HepG2 (cell line): ENCODE results near the gene RHOC. TPM values are rescaled to one million over a fixed set of nuclear protein-coding genes. Genes with fewer than 3 reads are reported as not detected.

ENCODE experiments used
- ATAC-seq: fragments of 200-7000 bp; cut with Tn5 transposase; 3 replicates; pipeline ENCODE4 v1.9.1; 2020; ENCODE audit warnings: mild to moderate bottlenecking, moderate library complexity
- BruUV-seq: library from RNA; stranded (reverse); fragments of 400-500 nt; replicated peaks from 2 replicates; lab custom pipeline; 2021; lab: Mats Ljungman, UMichigan
- CTCF ChIA-PET: fragments of 300-600 bp; formaldehyde crosslinking; extraction: SDS; loops from one replicate; lab custom pipeline; 2021; ENCODE audit warnings: low total read pairs, inconsistent platforms, low intra/inter-chr PET ratio; lab: Yijun Ruan, JAX
- POLR2A ChIA-PET: fragments of 350-600 bp; sonication (Branson Sonifier 250); formaldehyde crosslinking; loops from one replicate; lab custom pipeline; 2020; ENCODE audit warnings: antibody characterized with exemption, inconsistent platforms; lab: Yijun Ruan, JAX
- DNase-seq: peaks from one replicate; pipeline ENCODE4 v3.0.0-alpha.2; 2015; ENCODE audit warnings: low spot score
- FAIRE-seq: peaks from 3 replicates; lab custom pipeline; 2011; peaks lifted over from hg19 to GRCh38; lab: Jason Lieb, UNC
- H2AFZ ChIP-seq: one replicate; pipeline ENCODE4 v1.6.1; 2011; ENCODE audit warnings: low read length, inconsistent platforms
- H3K27ac ChIP-seq: fragments of 300-600 bp; 3 replicates; pipeline ENCODE4 v1.8.0; 2011; ENCODE audit warnings: mixed run types, mild to moderate bottlenecking, mixed read lengths, low read length, inconsistent platforms; ENCODE audit not compliant: insufficient read depth; ENCODE audit errors: extremely low read length
- H3K27me3 ChIP-seq, 2 experiments: fragments of 200-600 bp in 1 of 2; 2 replicates in 1 of 2; 3 replicates in 1 of 2; pipeline versions ENCODE4 v1.6.0 to v1.8.0; 2011; ENCODE audit warnings: low read length in 2 of 2, mild to moderate bottlenecking in 2 of 2, moderate library complexity in 2 of 2, inconsistent platforms in 1 of 2; ENCODE audit not compliant: insufficient read depth in 2 of 2, control insufficient read depth in 1 of 2
- H3K36me3 ChIP-seq, 2 experiments: fragments of 200-600 bp in 1 of 2; replicated peaks in 1 of 2; 2 replicates in 1 of 2; 3 replicates in 1 of 2; pipeline versions ENCODE4 v1.5.1 to v1.8.0; 2011; ENCODE audit warnings: low read length in 2 of 2, inconsistent platforms in 1 of 2; ENCODE audit not compliant: insufficient read depth in 2 of 2, control insufficient read depth in 1 of 2
- H3K4me1 ChIP-seq: 2 replicates; pipeline ENCODE4 v1.5.1; 2012; ENCODE audit warnings: low read length, inconsistent platforms; ENCODE audit not compliant: insufficient read depth
- H3K4me2 ChIP-seq: 2 replicates; pipeline ENCODE4 v1.6.0; 2011; ENCODE audit warnings: low read depth, low read length, inconsistent platforms
- H3K4me3 ChIP-seq, 3 experiments: fragments of 200-600 bp in 1 of 3; sonication (generic), shearing (Covaris generic) in 1 of 3; replicated peaks in 1 of 3; 2 replicates each; pipeline ENCODE4 v1.5.1; 2011 to 2016; ENCODE audit warnings: low read length in 3 of 3, inconsistent platforms in 2 of 3, low read depth in 2 of 3, mild to moderate bottlenecking in 2 of 3, control low read depth in 1 of 3, mixed read lengths in 1 of 3; ENCODE audit not compliant: insufficient read depth in 1 of 3
- H3K79me2 ChIP-seq: one replicate; pipeline ENCODE4 v1.6.1; 2011; ENCODE audit warnings: low read length, inconsistent platforms; ENCODE audit not compliant: insufficient read depth
- H3K9ac ChIP-seq: 2 replicates; pipeline ENCODE4 v1.6.0; 2011; ENCODE audit warnings: mild to moderate bottlenecking, low read depth, low read length, inconsistent platforms; ENCODE audit not compliant: insufficient read depth
- H3K9me3 ChIP-seq: 2 replicates; pipeline ENCODE4 v1.5.1; 2012; ENCODE audit warnings: mild to moderate bottlenecking, low read length
- H4K20me1 ChIP-seq: 2 replicates; pipeline ENCODE4 v1.6.0; 2011; ENCODE audit warnings: inconsistent platforms, mild to moderate bottlenecking, low read length, moderate library complexity; ENCODE audit not compliant: insufficient read depth
- HES4 ChIP-seq: sonication (generic); formaldehyde crosslinking; IDR thresholded peaks from 2 replicates; pipeline ENCODE4 v1.9.0; 2021; ENCODE audit warnings: mild to moderate bottlenecking, missing genetic modification reagents, borderline replicate concordance
- ISX ChIP-seq: sonication (generic); formaldehyde crosslinking; conservative IDR thresholded peaks from 2 replicates; pipeline ENCODE4 v1.5.0; 2020; ENCODE audit warnings: missing genetic modification reagents
- MEIS1 ChIP-seq: sonication (generic); formaldehyde crosslinking; IDR thresholded peaks from 2 replicates; pipeline ENCODE4 v1.9.0; 2021; ENCODE audit warnings: mild to moderate bottlenecking, missing genetic modification reagents, moderate library complexity, borderline replicate concordance
- RBM22 ChIP-seq: fragments of 200-400 bp; formaldehyde crosslinking; optimal IDR thresholded peaks from 2 replicates; pipeline ENCODE3; 2017; ENCODE audit warnings: mild to moderate bottlenecking, low read length, moderate library complexity
- ZBTB38 ChIP-seq: sonication (generic); formaldehyde crosslinking; IDR thresholded peaks from 2 replicates; pipeline ENCODE4 v1.5.1; 2020; ENCODE audit warnings: mild to moderate bottlenecking, missing genetic modification reagents
- ZC3H13 ChIP-seq: sonication (generic); formaldehyde crosslinking; IDR thresholded peaks from 2 replicates; pipeline ENCODE4 v1.8.1; 2023; ENCODE audit warnings: mild to moderate bottlenecking, missing genetic modification reagents, moderate library complexity
- WGBS: methylation state at CpG from one replicate; pipeline ENCODE4 v1.1.6; 2017; ENCODE audit warnings: low lambda C conversion rate; 5-methylcytosine and 5-hydroxymethylcytosine counted together
- in situ Hi-C: cut with HindIII; loops from 2 replicates; pipeline ENCODE4 v1.10.0; 2017; ENCODE audit warnings: low pct_unique_long_range_greater_than_20kb; ENCODE audit not compliant: extremely low pct_ligation_motif_present
- intact Hi-C: fragments of 100-400 bp; cut with micrococcal nuclease; formaldehyde crosslinking; loops from one replicate; pipeline ENCODE4 v1.10.0; 2022; ENCODE audit not compliant: unreplicated experiment
- polyA plus RNA-seq, 8 experiments: library from polyadenylated mRNA; depleted of rRNA in 3 of 8; stranded (reverse) in 7 of 8; unstranded in 1 of 8; fragments of >200 nt; fragmentation: Illumina TruSeq in 4 of 8; extraction: Trizol in 4 of 8; gene quantifications; 2 replicates each; pipeline versions ENCODE4 v1.2.1 to v1.2.3, GENCODE V29; 2011 to 2016; ENCODE audit warnings: low read depth in 4 of 8, missing spikeins in 1 of 8, mixed read lengths in 1 of 8; ENCODE audit not compliant: insufficient read depth in 1 of 8
- total RNA-seq, 5 experiments: library from RNA; depleted of rRNA; stranded (reverse); fragments of >200 nt; fragmentation: Illumina TruSeq; extraction: Trizol; gene quantifications; 2 replicates each; pipeline ENCODE4 v1.2.3, GENCODE V29; 2016; ENCODE audit warnings: low read depth in 1 of 5
- TF ChIP-seq, protein P1 (sequence below): sonication (generic); formaldehyde crosslinking; IDR thresholded peaks from 2 replicates; pipeline ENCODE4 v1.5.0; 2020; ENCODE audit warnings: mild to moderate bottlenecking, missing genetic modification reagents, borderline replicate concordance
- TF ChIP-seq, protein P2 (sequence below): sonication (generic); formaldehyde crosslinking; IDR thresholded peaks from 2 replicates; pipeline ENCODE4 v1.9.0; 2022; ENCODE audit warnings: missing genetic modification reagents, mild to moderate bottlenecking, borderline replicate concordance

RHOC gene
- total and polyA plus RNA-seq, 2 of the 13 experiments (the other 11 are each of a cell fraction or from before 2014, with no cell fraction given) = 64.3 to 182 TPM

DNA sequence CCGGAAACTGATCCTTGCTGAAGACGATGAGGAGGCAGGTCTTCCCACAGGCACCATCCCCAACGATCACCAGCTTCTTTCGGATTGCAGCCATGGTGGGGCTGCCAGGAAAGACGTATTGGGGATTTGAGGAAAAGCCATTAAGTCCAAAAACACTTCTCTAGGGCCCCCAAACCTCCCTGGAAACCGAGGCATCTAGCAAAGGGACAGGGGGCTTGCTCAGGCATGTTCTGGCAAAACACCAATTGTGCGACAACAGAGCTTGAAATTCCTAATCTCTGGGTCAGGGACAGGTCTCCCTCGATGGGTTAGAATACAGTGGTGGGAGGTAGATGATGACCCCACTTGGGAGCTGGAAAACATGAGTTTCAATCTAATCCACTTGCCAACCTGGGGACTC is 3.2 kb downstream of the RHOC start (continued):
- TF ChIP-seq, protein P1, sequence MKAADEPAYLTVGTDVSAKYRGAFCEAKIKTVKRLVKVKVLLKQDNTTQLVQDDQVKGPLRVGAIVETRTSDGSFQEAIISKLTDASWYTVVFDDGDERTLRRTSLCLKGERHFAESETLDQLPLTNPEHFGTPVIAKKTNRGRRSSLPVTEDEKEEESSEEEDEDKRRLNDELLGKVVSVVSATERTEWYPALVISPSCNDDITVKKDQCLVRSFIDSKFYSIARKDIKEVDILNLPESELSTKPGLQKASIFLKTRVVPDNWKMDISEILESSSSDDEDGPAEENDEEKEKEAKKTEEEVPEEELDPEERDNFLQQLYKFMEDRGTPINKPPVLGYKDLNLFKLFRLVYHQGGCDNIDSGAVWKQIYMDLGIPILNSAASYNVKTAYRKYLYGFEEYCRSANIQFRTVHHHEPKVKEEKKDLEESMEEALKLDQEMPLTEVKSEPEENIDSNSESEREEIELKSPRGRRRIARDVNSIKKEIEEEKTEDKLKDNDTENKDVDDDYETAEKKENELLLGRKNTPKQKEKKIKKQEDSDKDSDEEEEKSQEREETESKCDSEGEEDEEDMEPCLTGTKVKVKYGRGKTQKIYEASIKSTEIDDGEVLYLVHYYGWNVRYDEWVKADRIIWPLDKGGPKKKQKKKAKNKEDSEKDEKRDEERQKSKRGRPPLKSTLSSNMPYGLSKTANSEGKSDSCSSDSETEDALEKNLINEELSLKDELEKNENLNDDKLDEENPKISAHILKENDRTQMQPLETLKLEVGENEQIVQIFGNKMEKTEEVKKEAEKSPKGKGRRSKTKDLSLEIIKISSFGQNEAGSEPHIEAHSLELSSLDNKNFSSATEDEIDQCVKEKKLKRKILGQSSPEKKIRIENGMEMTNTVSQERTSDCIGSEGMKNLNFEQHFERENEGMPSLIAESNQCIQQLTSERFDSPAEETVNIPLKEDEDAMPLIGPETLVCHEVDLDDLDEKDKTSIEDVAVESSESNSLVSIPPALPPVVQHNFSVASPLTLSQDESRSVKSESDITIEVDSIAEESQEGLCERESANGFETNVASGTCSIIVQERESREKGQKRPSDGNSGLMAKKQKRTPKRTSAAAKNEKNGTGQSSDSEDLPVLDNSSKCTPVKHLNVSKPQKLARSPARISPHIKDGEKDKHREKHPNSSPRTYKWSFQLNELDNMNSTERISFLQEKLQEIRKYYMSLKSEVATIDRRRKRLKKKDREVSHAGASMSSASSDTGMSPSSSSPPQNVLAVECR (CRISPR knock-in tag) = no peak
- TF ChIP-seq ZBTB38 (CRISPR knock-in tag) = no peak

DNA sequence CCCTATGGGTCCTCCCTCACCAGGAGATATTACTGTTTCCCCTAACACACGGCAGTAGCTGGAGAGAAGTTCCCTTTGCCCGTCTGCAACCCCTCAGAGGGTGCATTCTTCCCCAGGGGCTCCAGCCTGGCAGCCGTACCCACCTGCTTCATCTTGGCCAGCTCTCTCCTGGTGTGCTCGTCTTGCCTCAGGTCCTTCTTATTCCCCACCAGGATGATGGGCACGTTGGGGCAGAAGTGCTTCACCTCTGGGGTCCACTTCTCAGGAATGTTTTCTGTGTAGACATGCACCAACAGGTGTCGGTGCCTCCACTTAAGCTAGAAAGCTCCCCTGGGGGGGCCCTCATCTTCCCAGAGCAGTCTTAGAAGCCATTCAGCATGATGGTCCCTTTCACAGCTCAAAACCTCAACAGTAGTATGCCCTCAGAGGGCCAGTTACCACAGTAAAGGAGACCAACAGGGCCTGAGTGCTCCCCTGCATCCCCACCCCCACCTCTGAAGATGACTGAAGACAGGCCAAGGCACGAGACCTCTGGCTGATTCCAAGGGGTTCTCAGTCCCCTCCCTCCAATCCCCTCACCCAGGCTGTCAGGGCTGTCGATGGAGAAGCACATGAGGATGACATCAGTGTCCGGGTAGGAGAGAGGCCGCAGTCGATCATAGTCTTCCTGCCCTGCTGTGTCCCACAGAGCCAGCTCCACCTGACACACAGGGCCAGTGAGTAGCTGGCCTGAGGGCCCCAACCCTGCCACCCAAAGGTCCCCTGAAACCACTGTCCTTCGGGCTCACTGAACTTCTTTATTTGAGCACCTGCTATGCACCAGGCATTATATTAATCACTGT is 4.3 kb downstream of the RHOC start:
- TF ChIP-seq, protein P2, sequence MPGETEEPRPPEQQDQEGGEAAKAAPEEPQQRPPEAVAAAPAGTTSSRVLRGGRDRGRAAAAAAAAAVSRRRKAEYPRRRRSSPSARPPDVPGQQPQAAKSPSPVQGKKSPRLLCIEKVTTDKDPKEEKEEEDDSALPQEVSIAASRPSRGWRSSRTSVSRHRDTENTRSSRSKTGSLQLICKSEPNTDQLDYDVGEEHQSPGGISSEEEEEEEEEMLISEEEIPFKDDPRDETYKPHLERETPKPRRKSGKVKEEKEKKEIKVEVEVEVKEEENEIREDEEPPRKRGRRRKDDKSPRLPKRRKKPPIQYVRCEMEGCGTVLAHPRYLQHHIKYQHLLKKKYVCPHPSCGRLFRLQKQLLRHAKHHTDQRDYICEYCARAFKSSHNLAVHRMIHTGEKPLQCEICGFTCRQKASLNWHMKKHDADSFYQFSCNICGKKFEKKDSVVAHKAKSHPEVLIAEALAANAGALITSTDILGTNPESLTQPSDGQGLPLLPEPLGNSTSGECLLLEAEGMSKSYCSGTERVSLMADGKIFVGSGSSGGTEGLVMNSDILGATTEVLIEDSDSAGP = 0 out of 2 replicates have a peak, but pooled peaks have one; percentile 22
- TF ChIP-seq ZC3H13 (CRISPR knock-in tag) = 0 out of 2 replicates have a peak, but pooled peaks have one; percentile 41
- TF ChIP-seq MEIS1 (CRISPR knock-in tag) = no peak
- no peak for TF ChIP-seq ISX (CRISPR knock-in tag)
- peak; percentile 60 for TF ChIP-seq RBM22
- TF ChIP-seq HES4 = no peak
- H4K20me1 ChIP-seq = no peaks in the 10 kb centered on the region
- CTCF ChIA-PET = no interaction called here
- no peak overlapping the region for H2AFZ ChIP-seq
- DNase-seq (no peak), ATAC-seq (no peak), FAIRE-seq (no peak)
- H3K4me2 ChIP-seq = no peak overlapping the region
- WGBS = 96% methylated on average over 10 of the region's 12 CpGs
- intact Hi-C loops (no loop called here), in situ Hi-C loops (loop anchor here (10.0 to 25.0 kb wide), 2 partner anchors 198 to 335 kb away; partner anchors contain the start of gene WNT2B)
- H3K27ac ChIP-seq = no peak overlapping the region
- no TSS peak for BruUV-seq
- POLR2A ChIA-PET = interaction anchor here (9.2 kb wide), 1 partner anchor 29 kb away, joined by 251 read pairs; the partner anchor contains the start of gene MOV10
- H3K4me3 ChIP-seq = no peak overlapping the region
- H3K36me3 ChIP-seq = peaks cover 6 to 34% of the 10 kb centered on the region in 2 experiments; a peak in 4 of 5 replicates
- H3K9ac ChIP-seq = no peak overlapping the region
- H3K4me1 ChIP-seq = peaks cover 78% of the 10 kb centered on the region
- peaks cover 22% of the 10 kb centered on the region for H3K79me2 ChIP-seq
- H3K9me3 ChIP-seq = no peaks in the 10 kb centered on the region
- H3K27me3 ChIP-seq = peaks cover 0 to 4% of the 10 kb centered on the region in 2 experiments; a peak in 1 of 5 replicates
